Activated naive CD4-positive, alpha-beta T cell (primary cell): ENCODE results near the gene GLCCI1.
A peak's percentile ranks its signal among the peaks of the same experiment; 100 is the strongest.

Experiments
- DNase-seq, 4 experiments: peaks; one replicate each; lab custom pipeline; 2025; lab: John Stamatoyannopoulos, UW

Gene GLCCI1

GRCh38 chr7:7962851-7963250, 5.7 kb upstream of the GLCCI1 start:
- no peak for DNase-seq

- no peak for DNase-seq
These were observed 4.3 kb upstream of the GLCCI1 start for GRCh38 chr7:7964250-7964649.

- no peak for DNase-seq
These were observed 3.9 kb upstream of the GLCCI1 start for GRCh38 chr7:7964691-7965090.

- DNase-seq = no peak
These were observed 3.3 kb upstream of the GLCCI1 start for GRCh38 chr7:7965301-7965700.

- DNase-seq = no peak
These were observed 2.4 kb upstream of the GLCCI1 start for GRCh38 chr7:7966141-7966734.

- no peak for DNase-seq
These were observed 581 bp upstream of the GLCCI1 start for GRCh38 chr7:7967886-7968543.

GRCh38 chr7:7969306-7970236, 975 bp downstream of the GLCCI1 start:
- DNase-seq = peak; percentile 8 to 38 (median 22)

- no peak for DNase-seq
These were observed 1.6 kb downstream of the GLCCI1 start for GRCh38 chr7:7970237-7970530.

GRCh38 chr7:7970531-7971307, 2.1 kb downstream of the GLCCI1 start:
- DNase-seq = no peak

GRCh38 chr7:7971308-7972040, 2.9 kb downstream of the GLCCI1 start:
- DNase-seq = no peak

GRCh38 chr7:7972128-7972527, 3.5 kb downstream of the GLCCI1 start:
- DNase-seq = no peak

GRCh38 chr7:7972922-7973594, 4.5 kb downstream of the GLCCI1 start:
- DNase-seq = no peak

GRCh38 chr7:7976677-7977076, 8.1 kb downstream of the GLCCI1 start:
- DNase-seq = no peak

GRCh38 chr7:7977774-7978173, 9.2 kb downstream of the GLCCI1 start:
- DNase-seq = no peak

GRCh38 chr7:7978860-7979259, 10.3 kb downstream of the GLCCI1 start:
- no peak for DNase-seq

GRCh38 chr7:7979558-7979957, 11.0 kb downstream of the GLCCI1 start:
- no peak for DNase-seq

- no peak for DNase-seq
These were observed 11.5 kb downstream of the GLCCI1 start for GRCh38 chr7:7980134-7980533.

GRCh38 chr7:7982904-7983303, 14.3 kb downstream of the GLCCI1 start:
- DNase-seq = no peak

- DNase-seq = no peak
These were observed 15.8 kb downstream of the GLCCI1 start for GRCh38 chr7:7984424-7984823.

- DNase-seq = no peak
These were observed 20.1 kb downstream of the GLCCI1 start for GRCh38 chr7:7988706-7989105.

GRCh38 chr7:7989133-7989532, 20.5 kb downstream of the GLCCI1 start:
- DNase-seq = no peak
